ENCODE measurements around the gene EFTUD2.
"Not testable (repeated sequence)": the region's sequence is repeated elsewhere in the genome, so short reads cannot be mapped to it uniquely, and the experiment has no call there.

Gene EFTUD2

DNA sequence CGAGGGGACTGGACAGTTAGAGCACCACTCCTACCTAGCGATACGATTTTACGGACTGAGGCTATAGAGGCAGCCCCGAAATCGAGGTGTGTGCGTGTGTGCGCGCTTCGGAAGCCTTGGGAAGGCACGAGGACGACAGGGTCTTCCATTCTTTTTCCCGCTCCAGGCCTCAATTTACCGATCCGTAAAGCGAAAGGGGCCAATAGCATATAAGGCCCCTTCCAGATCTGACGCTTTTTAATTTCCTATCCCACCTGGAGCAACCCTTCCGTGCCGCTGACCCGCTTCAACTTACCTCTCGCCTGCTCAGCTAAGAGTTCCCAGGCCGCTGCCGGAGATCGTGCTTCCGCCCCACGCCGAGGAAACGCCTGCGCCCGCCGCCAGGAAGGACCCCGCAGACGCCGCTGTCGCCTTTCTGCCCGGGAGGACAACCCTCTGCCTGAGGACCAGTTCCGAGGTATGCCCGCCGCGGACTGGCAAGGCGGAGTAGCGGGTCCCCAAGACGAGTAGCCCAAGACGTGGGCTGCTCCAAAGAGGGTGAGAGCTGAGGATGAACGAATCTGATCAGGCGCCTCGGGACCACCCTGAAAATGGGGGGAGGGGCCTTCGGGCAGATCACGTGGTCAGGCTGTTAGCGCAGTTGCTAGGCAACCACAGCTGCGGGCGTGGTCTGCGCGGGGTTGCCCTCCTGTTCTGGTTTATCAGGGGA lies at the start of gene EFTUD2:
Gene EFTUD2 (minus strand): TSS at position 372 of the 709 bp plus-strand sequence. CDS start 4,924 bp downstream, outside the sequence.
- DNase-seq (ENCODE audit: low spot score) = peak; percentile 92

DNA sequence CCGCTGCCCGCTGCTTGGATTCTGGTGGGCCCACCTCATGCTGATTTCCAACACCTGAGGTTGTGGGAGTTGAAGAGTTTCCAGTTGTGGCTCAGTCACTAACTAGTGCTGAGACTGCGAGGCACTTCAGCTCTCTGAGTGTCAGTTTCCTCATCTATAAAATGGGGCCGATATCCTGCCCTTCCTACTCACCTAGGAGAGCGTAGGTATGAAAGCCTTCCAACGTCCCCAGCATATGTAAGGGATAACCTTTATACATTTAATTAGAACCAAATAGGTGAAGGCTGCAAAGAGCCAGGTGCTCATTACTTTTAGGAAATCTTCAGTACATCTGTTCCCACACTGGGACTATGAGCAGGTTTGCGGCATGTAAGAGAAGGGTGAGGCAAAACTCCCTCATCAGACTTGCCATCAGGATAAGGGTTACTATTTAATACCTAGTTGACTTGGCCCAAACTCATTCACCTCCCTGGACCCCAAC lies 49.1 kb upstream of the EFTUD2 start:
- no peak for DNase-seq (ENCODE audit: low spot score)

- peak; percentile 99 for DNase-seq (ENCODE audit: low spot score)
Measured at GRCh38 chr17:44947461-44948314, 48.4 kb upstream of the EFTUD2 start, which contains the start of gene KIF18B. TSS of gene KIF18B (minus strand) at chr17:44947773. CDS start at chr17:44936344, 11,429 bp downstream.

- not testable (repeated sequence) for DNase-seq (ENCODE audit: low spot score)
Measured at GRCh38 chr17:44945652-44946051, 46.4 kb upstream of the EFTUD2 start.

- DNase-seq (ENCODE audit: low spot score) = no peak
Measured at GRCh38 chr17:44942456-44942855, 43.2 kb upstream of the EFTUD2 start.

GRCh38 chr17:44941712-44942331 lies 42.6 kb upstream of the EFTUD2 start:
- DNase-seq (ENCODE audit: low spot score) = no peak

- no peak for DNase-seq (ENCODE audit: low spot score)
Measured at GRCh38 chr17:44940768-44941167, 41.5 kb upstream of the EFTUD2 start.

- no peak for DNase-seq (ENCODE audit: low spot score)
Measured at GRCh38 chr17:44940317-44940716, 41.1 kb upstream of the EFTUD2 start.

- no peak for DNase-seq (ENCODE audit: low spot score)
Measured at GRCh38 chr17:44935116-44935515, 35.9 kb upstream of the EFTUD2 start.

DNA sequence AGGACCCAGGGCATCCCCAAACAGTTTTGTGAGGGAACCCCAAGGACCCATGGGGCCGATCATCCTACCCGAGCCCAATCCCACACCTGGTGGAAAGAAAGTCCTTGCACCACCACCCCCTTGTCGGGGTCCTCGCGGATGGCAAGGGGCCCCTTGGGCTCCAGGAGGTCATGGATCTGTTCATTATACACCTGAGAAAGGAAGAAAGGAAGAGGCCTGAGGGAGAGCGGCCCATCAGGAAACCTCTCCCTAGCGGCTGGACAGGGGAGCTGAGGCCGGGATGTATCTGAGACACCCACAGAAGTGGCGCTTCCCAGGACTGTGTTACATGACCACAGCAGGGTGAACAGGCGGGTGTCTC lies 35.5 kb upstream of the EFTUD2 start:
- DNase-seq (ENCODE audit: low spot score) = no peak

GRCh38 chr17:44933824-44934744 lies 34.8 kb upstream of the EFTUD2 start:
- no peak for DNase-seq (ENCODE audit: low spot score)

DNA sequence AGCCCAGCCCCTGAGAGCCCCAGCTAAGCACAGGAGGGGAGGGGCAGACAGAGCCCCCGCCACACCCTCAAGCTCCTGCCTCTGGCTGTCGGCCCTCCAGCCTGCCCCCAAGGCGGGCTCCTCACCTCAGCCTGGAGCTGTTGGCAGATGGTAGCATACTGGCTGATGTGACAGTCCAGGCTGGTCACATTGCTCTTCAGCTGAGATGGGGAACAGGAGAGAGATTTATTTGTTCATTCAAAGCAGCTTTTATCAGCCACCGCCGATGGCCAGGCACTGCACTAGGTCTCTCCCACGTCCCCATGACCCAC lies 33.5 kb upstream of the EFTUD2 start:
- DNase-seq (ENCODE audit: low spot score) = no peak

- no peak for DNase-seq (ENCODE audit: low spot score)
Measured at GRCh38 chr17:44932096-44932786, 33.0 kb upstream of the EFTUD2 start.

DNA sequence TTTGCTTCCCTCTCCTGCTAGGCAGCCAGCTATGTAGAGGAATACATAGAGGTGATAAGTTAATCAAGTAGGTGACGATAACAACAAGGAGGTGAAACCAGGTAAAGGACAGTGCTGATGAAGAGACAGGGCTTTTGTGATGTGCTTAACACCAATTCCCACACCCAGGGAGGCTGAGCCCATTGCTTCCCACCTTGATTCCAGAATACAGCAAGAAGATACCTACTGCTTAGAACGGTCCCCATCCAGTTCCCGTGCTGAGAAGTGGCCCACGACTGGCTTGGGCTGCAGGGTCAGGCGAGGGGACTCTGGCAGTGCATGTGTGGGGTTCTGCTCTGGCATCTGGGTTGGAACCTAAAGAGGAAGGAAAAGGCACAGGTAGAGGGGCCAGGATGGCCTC lies 32.1 kb upstream of the EFTUD2 start:
- DNase-seq (ENCODE audit: low spot score) = no peak

DNA sequence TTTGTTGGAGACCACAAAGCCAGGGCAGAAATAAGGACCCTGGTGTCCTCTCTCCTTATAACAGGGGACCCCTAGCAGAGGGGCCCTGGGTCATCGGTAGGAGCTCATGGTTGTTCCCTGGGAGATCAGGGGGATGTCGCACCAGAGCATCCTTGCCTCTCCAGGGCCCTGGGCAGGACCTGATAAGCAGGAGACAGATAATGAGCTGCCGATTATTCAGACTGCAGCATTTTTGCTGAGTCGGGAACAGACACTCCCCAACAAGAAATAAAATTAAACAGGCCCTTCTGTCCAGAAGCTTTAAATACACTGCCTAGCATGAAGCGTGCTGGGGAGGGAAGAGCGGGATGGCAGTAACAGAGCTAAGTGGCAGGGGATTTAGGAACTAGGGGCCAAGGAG lies 31.4 kb upstream of the EFTUD2 start:
- DNase-seq (ENCODE audit: low spot score) = no peak

DNA sequence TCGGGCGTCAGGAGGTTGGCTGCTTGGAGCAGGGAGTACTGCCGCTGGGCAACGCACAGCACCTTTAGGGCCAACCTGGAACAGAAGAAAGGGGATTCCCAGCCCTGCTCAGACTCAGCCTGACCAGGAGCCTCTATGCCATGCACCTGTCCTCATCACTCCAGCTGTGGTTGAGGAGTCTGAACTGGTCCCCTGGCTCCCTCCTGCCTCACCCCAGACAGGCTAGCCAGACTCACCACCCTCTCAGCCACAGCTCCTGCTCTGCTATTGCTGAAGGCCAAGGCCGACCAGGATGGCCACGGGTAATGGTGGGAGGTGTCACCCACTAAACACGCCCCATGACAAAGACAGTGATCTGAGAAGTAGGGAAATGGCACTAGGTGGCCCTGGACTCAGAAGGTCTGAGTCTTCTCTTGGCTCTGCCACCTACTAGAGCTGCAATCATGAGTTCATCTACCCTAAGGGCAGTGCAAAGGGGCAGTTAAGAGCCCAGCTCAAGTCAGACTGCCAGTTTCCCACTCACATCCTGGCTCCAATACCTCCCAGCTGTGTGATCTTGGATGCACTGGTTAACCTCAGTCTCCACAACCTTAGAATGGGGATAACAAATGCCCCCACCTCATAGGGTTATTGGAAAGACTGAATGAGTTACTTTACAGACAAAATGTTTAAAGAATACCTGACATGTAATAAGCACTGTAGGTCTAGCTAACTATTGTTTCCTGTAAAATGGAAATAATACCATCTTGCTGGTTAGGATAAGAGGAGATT lies 29.9 kb upstream of the EFTUD2 start:
- no peak for DNase-seq (ENCODE audit: low spot score)

DNA sequence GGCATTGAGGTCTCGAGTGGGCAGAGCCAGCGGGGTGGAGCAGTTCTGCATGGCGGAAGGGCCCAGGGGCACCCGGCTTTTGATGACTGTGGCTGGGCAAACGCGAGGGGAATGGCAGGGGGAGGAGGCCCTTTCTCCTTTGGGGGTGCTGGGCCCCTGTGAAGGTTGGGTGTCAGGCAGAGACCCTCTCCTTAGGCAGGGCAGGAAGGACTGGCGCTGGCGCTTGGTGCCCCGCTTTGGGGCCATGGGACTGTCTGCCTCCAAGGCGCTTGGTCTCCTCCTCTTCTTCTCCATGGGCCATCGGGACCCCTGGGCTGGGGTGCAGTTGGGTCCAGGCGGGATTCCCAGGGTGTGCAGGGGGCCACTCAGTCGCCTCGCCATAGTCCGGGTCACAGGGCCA lies 28.9 kb upstream of the EFTUD2 start:
- no peak for DNase-seq (ENCODE audit: low spot score)

DNA sequence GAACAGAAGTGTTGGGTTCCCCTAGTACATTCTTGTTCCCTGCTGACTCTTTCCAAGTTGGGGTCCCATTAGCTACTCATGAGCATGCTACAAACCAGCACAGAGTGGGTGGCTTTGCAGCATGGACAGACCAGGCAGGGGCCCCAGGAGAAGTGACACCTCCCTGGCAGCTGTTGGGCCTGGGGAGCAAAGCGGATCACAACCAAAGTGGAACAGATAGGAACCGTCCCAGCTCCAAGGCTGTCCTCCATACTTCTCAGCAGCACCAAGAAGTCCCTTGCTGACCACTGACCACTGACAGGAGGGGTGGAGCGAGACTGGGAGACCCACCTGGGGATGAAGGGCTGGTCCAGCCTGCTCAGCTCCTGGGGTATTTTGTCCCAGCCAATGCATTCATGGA lies 28.5 kb upstream of the EFTUD2 start:
- DNase-seq (ENCODE audit: low spot score) = no peak

DNA sequence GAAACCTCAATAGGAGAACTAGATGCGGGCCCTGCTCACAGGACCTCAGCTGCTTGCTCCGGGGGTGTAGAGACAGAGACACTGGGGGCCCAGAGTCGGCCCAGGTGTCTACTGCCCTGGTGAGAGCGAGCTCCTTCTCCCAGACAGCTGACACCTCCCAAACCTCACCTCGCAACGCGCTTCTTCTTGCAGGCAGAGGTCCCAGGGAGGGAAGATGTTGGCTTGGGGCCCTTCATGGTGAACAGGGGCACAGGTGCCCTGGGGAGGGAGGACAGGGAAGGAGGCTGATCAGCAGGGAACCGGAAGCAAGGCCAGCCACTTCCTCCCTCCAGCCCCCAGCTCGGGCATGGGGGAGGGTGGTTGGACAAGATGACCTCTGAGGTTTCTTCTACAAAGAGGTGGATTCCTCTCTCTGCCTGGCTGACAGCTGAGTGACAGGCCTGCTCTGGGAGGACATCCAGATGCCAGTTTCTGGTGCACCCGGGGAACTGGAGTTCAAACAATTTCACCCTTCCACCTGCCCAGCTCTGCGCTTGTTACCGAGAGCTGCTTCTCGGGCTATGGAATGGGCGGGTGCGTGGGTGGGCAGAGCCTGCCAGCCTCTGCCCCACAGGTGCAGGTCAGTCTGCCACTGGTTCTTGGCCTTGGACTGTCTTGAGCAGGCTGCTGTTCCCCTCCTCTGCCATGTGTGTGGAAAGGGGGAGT lies 27.7 kb upstream of the EFTUD2 start:
- no peak for DNase-seq (ENCODE audit: low spot score)
